ENCODE measurements around the gene SYNDIG1L.
"Not testable (repeated sequence)": the region's sequence is repeated elsewhere in the genome, so short reads cannot be mapped to it uniquely, and the experiment has no call there.

SYNDIG1L gene

GRCh38 chr14:74402401-74403251 lies 23.4 kb downstream of the SYNDIG1L start:
- DNase-seq (ENCODE audit: low read depth), result no peak

GRCh38 chr14:74401504-74402241 lies 24.3 kb downstream of the SYNDIG1L start:
- DNase-seq (ENCODE audit: low read depth), result peak; percentile 33

GRCh38 chr14:74400919-74401503 lies 25.0 kb downstream of the SYNDIG1L start:
- no peak for DNase-seq (ENCODE audit: low read depth)

- DNase-seq (ENCODE audit: low read depth), result no peak
Measured at GRCh38 chr14:74400031-74400685, 25.9 kb downstream of the SYNDIG1L start.

- no peak for DNase-seq (ENCODE audit: low read depth)
Measured at GRCh38 chr14:74395094-74395493, 30.9 kb downstream of the SYNDIG1L start.

- DNase-seq (ENCODE audit: low read depth), result no peak
Measured at GRCh38 chr14:74394549-74394948, 31.5 kb downstream of the SYNDIG1L start.

GRCh38 chr14:74392616-74393570 lies 33.1 kb downstream of the SYNDIG1L start:
- no peak for DNase-seq (ENCODE audit: low read depth)

- DNase-seq (ENCODE audit: low read depth), result no peak
Measured at GRCh38 chr14:74391479-74391878, 34.5 kb downstream of the SYNDIG1L start.

- not testable (repeated sequence) for DNase-seq (ENCODE audit: low read depth)
Measured at GRCh38 chr14:74390505-74390904, 35.5 kb downstream of the SYNDIG1L start.

- no peak for DNase-seq (ENCODE audit: low read depth)
Measured at GRCh38 chr14:74389980-74390379, 36.0 kb downstream of the SYNDIG1L start.

GRCh38 chr14:74382231-74382630 lies 43.8 kb downstream of the SYNDIG1L start:
- no peak for DNase-seq (ENCODE audit: low read depth)

GRCh38 chr14:74381571-74381970 lies 44.4 kb downstream of the SYNDIG1L start:
- DNase-seq (ENCODE audit: low read depth), result not testable (repeated sequence)

GRCh38 chr14:74380845-74381244 lies 45.2 kb downstream of the SYNDIG1L start:
- DNase-seq (ENCODE audit: low read depth), result no peak

- no peak for DNase-seq (ENCODE audit: low read depth)
Measured at GRCh38 chr14:74380172-74380571, 45.8 kb downstream of the SYNDIG1L start.

GRCh38 chr14:74377976-74378690 lies 47.9 kb downstream of the SYNDIG1L start:
- no peak for DNase-seq (ENCODE audit: low read depth)

- DNase-seq (ENCODE audit: low read depth), result no peak
Measured at GRCh38 chr14:74368441-74368840, 57.6 kb downstream of the SYNDIG1L start.

GRCh38 chr14:74368026-74368425 lies 58.0 kb downstream of the SYNDIG1L start:
- no peak for DNase-seq (ENCODE audit: low read depth)

- DNase-seq (ENCODE audit: low read depth), result no peak
Measured at GRCh38 chr14:74364271-74364880, 61.6 kb downstream of the SYNDIG1L start.

- peak; percentile 54 for DNase-seq (ENCODE audit: low read depth)
Measured at GRCh38 chr14:74362361-74362915, 63.6 kb downstream of the SYNDIG1L start.

- DNase-seq (ENCODE audit: low read depth), result no peak
Measured at GRCh38 chr14:74360163-74360562, 65.8 kb downstream of the SYNDIG1L start.
